GM12892 (cell line): ENCODE measurements around the gene BPIFB3.

Source experiments
- POLR2A ChIP-seq: IDR thresholded peaks from 2 replicates; pipeline ENCODE4 v1.6.1; 2011; ENCODE audit warnings: low read depth, low read length, control low read depth
- POLR2AphosphoS5 ChIP-seq: IDR thresholded peaks from 2 replicates; pipeline ENCODE4 v1.6.1; 2011; ENCODE audit warnings: low read depth, low read length, control low read depth
- TAF1 ChIP-seq: IDR thresholded peaks from 2 replicates; pipeline ENCODE4 v1.6.1; 2011; ENCODE audit warnings: low read depth, mild to moderate bottlenecking, control low read depth, low read length, borderline replicate concordance

- no peak for TF ChIP-seq TAF1
- no peak for TF ChIP-seq POLR2A
- no peak for TF ChIP-seq POLR2AphosphoS5
These were observed 6.2 kb downstream of the BPIFB3 start for GRCh38 chr20:33059741-33060390.
